SH-SY5Y (cell line): Measurements from ENCODE around the gene EIF3I.

Experiments used
- GATA2 ChIP-seq: IDR thresholded peaks from 2 replicates; pipeline ENCODE4 v1.6.1; 2011; ENCODE audit warnings: mild to moderate bottlenecking, low read depth, low read length
- GATA3 ChIP-seq: IDR thresholded peaks from 2 replicates; pipeline ENCODE4 v1.6.1; 2011; ENCODE audit warnings: low read depth, mild to moderate bottlenecking, low read length, moderate library complexity

- TF ChIP-seq GATA3 (no peak), GATA2 (no peak)
These were observed 2.1 kb downstream of the EIF3I start for GRCh38 chr1:32224285-32224684.
